Vagina (tissue), 2 donors: ENCODE results near the gene PRMT2. TPM values are rescaled to one million over a fixed set of nuclear protein-coding genes. Genes with fewer than 3 reads are reported as not detected.

Experiments
- DNase-seq, 2 donors: peaks; one replicate each; pipeline ENCODE4 v3.0.0-alpha.2; 2017; ENCODE audit errors: extremely low spot score in 2 of 2
- H3K27ac ChIP-seq: fragments of 200-600 bp; sonication (generic); one replicate; pipeline ENCODE4 v1.5.1; 2019
- H3K27me3 ChIP-seq: fragments of 200-600 bp; sonication (generic); one replicate; pipeline ENCODE4 v1.5.1; 2019
- H3K36me3 ChIP-seq, 2 donors: fragments of 200-600 bp; sonication (generic); one replicate each; pipeline ENCODE4 v1.5.1; 2017 to 2019
- H3K4me1 ChIP-seq: fragments of 200-600 bp; sonication (generic); one replicate; pipeline ENCODE4 v1.5.1; 2019
- H3K4me3 ChIP-seq, 2 donors: fragments of 200-600 bp; sonication (generic); 1 replicate in 1 of 2; 2 replicates in 1 of 2; pipeline ENCODE4 v1.5.1; 2016 to 2019
- H3K9me3 ChIP-seq: fragments of 200-600 bp; sonication (generic); one replicate; pipeline ENCODE4 v1.5.1; 2019
- CTCF ChIP-seq, 3 experiments: fragments of 450-650 bp in 2 of 3; fragments of 200-600 bp in 1 of 3; sonication (generic) in 1 of 3; IDR thresholded peaks; one replicate each; pipeline ENCODE4 v1.5.1; 2017 to 2019; ENCODE audit warnings: antibody characterized with exemption in 3 of 3, mild to moderate bottlenecking in 2 of 3, moderate library complexity in 2 of 3
- POLR2A ChIP-seq, 2 donors: fragments of 450-650 bp; IDR thresholded peaks; one replicate each; pipeline ENCODE4 v1.6.1; 2017; ENCODE audit warnings: antibody characterized with exemption in 2 of 2, mild to moderate bottlenecking in 2 of 2, moderate library complexity in 2 of 2
- POLR2AphosphoS5 ChIP-seq, 2 donors: sonication (generic); formaldehyde crosslinking; IDR thresholded peaks; one replicate each; pipeline ENCODE4 v1.9.0; 2017; ENCODE audit warnings: antibody characterized with exemption in 2 of 2, mild to moderate bottlenecking in 2 of 2, low read depth in 1 of 2; ENCODE audit not compliant: insufficient read depth in 1 of 2
- intact Hi-C: fragments of 100-400 bp; cut with DNase I; formaldehyde crosslinking; loops from one replicate; pipeline ENCODE4 v1.15.1; 2023
- total RNA-seq: library from RNA; depleted of rRNA; stranded (reverse); fragments of >200 nt; gene quantifications from one replicate; pipeline ENCODE4 v1.2.3, GENCODE V29; 2016

The PRMT2 gene
- total RNA-seq, 1 donor from 2014 or later = 78.1 TPM

GRCh38 chr21:46610018-46610701 lies 25.3 kb upstream of the PRMT2 start:
- no peaks in the 10 kb centered on the region for H3K27me3 ChIP-seq
- H3K4me1 ChIP-seq = no peaks in the 10 kb centered on the region
- intact Hi-C loops = no loop called here
- TF ChIP-seq POLR2AphosphoS5 (IDR thresholded peaks at IDR 0.05; ENCODE audit: insufficient read depth in 1 of 2, low read depth in 1 of 2) (no peak), CTCF (IDR thresholded peaks at IDR 0.05) (no peak), POLR2A (IDR thresholded peaks at IDR 0.05) (no peak)
- no peaks in the 10 kb centered on the region for H3K9me3 ChIP-seq
- H3K36me3 ChIP-seq = no peaks in the 10 kb centered on the region
- no peak overlapping the region for H3K27ac ChIP-seq
- no peak overlapping the region for H3K4me3 ChIP-seq
- no peak for DNase-seq

GRCh38 chr21:46613391-46613790 lies 22.1 kb upstream of the PRMT2 start:
- no peak overlapping the region for H3K4me3 ChIP-seq
- H3K27me3 ChIP-seq = no peaks in the 10 kb centered on the region
- H3K4me1 ChIP-seq = no peaks in the 10 kb centered on the region
- no peaks in the 10 kb centered on the region for H3K36me3 ChIP-seq
- no peak for DNase-seq
- H3K27ac ChIP-seq = no peak overlapping the region
- TF ChIP-seq CTCF (IDR thresholded peaks at IDR 0.05) = no peak
- TF ChIP-seq POLR2AphosphoS5 (IDR thresholded peaks at IDR 0.05; ENCODE audit: insufficient read depth in 1 of 2, low read depth in 1 of 2) = no peak
- no peaks in the 10 kb centered on the region for H3K9me3 ChIP-seq
- intact Hi-C loops = no loop called here

GRCh38 chr21:46616050-46616449 lies 19.4 kb upstream of the PRMT2 start:
- H3K4me3 ChIP-seq = no peak overlapping the region
- H3K36me3 ChIP-seq = no peaks in the 10 kb centered on the region
- TF ChIP-seq POLR2A (IDR thresholded peaks at IDR 0.05) (no peak), POLR2AphosphoS5 (IDR thresholded peaks at IDR 0.05; ENCODE audit: insufficient read depth in 1 of 2, low read depth in 1 of 2) (no peak), CTCF (IDR thresholded peaks at IDR 0.05) (no peak)
- DNase-seq = no peak
- no peaks in the 10 kb centered on the region for H3K4me1 ChIP-seq
- no peaks in the 10 kb centered on the region for H3K9me3 ChIP-seq
- H3K27me3 ChIP-seq = no peaks in the 10 kb centered on the region
- H3K27ac ChIP-seq = no peak overlapping the region
- intact Hi-C loops = no loop called here

- Histone ChIP-seq H3K4me1 (no peaks in the 10 kb centered on the region), H3K27ac (no peak overlapping the region), H3K27me3 (no peaks in the 10 kb centered on the region), H3K9me3 (no peaks in the 10 kb centered on the region), H3K36me3 (no peaks in the 10 kb centered on the region), H3K4me3 (no peak overlapping the region)
- no peak for DNase-seq
- intact Hi-C loops = no loop called here
- no peak for TF ChIP-seq POLR2A (IDR thresholded peaks at IDR 0.05)
- TF ChIP-seq POLR2AphosphoS5 (IDR thresholded peaks at IDR 0.05; ENCODE audit: insufficient read depth in 1 of 2, low read depth in 1 of 2) = no peak
- TF ChIP-seq CTCF (IDR thresholded peaks at IDR 0.05) = no peak
Observed at GRCh38 chr21:46616656-46617055, 18.8 kb upstream of the PRMT2 start.

- TF ChIP-seq POLR2AphosphoS5 (IDR thresholded peaks at IDR 0.05; ENCODE audit: insufficient read depth in 1 of 2, low read depth in 1 of 2) (no peak), CTCF (IDR thresholded peaks at IDR 0.05) (no peak), POLR2A (IDR thresholded peaks at IDR 0.05) (no peak)
- DNase-seq = no peak
- no peak overlapping the region for H3K4me3 ChIP-seq
- intact Hi-C loops = no loop called here
- no peaks in the 10 kb centered on the region for H3K9me3 ChIP-seq
- H3K27me3 ChIP-seq = no peaks in the 10 kb centered on the region
- no peaks in the 10 kb centered on the region for H3K36me3 ChIP-seq
- no peaks in the 10 kb centered on the region for H3K4me1 ChIP-seq
- H3K27ac ChIP-seq = no peak overlapping the region
Observed at GRCh38 chr21:46617267-46618051, 18.0 kb upstream of the PRMT2 start.
